Measurements from ENCODE around the gene G6PD.
"Not testable (repeated sequence)": the region's sequence is repeated elsewhere in the genome, so short reads cannot be mapped to it uniquely, and the experiment has no call there.

The G6PD gene

DNA sequence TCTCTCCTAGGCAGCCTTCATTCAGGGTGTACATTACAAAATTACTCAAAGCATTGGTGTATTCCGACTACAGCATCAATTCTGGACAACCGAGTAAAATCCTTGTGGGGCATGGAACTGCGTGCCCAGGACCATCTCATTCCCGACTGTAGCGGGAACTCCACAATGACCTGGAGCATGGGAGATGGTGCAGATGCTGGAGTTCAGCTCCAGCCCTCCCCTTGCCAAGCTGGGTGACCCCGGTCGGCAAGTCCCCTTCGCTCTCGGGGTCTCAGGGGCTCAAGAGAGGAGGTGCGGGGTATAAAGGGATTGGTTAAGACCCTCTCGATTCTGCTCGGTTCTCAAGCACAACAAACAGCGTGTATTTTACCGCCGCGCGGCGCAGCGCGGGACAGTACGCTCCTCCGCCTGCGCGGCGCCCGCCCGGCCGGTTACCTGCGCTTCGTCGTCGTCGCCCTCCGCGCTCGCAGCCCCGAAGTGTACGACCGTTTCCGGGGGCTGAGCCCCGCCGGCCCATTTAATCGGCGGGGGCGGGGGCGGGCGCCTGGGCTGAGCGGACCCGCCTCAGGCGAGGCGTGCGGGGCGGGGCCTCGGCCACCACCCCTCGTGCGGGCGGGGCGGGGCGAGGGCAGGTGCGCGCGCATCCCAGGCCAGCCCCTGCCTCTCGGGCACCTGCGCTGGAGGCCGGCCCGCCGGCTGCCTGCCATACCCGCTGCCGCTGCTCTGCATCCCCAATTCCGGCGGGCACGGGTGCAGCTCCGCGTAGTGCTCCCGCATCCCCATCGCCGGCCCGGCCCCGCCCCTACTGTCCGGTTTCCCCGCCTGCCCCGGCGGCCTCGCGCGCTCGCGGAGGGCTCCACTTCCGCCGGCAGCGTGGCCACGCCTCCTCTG lies at the start of gene G6PD:
G6PD (minus strand) TSS at position 493 of the 891 bp plus-strand sequence. CDS start 691 bp downstream, outside the sequence.
- Mint-ChIP-seq H3K36me3 (ENCODE audit: low read depth) (peaks cover 33% of the 10 kb centered on the region), H3K9me3 (no peaks in the 10 kb centered on the region), H3K27me3 (ENCODE audit: low read depth) (no peaks in the 10 kb centered on the region), H3K4me3 (peak within 1 kb of the TSS; percentile 96), H3K27ac (peak within 1 kb of the TSS; percentile 93), H3K4me1 (ENCODE audit: low read depth) (peaks cover 32% of the 10 kb centered on the region)
- peak; percentile 83 for DNase-seq (ENCODE audit: low spot score)

- Mint-ChIP-seq H3K9me3 (no peaks in the 10 kb centered on the region), H3K27me3 (ENCODE audit: low read depth) (peaks cover 6% of the 10 kb centered on the region), H3K27ac (no peak overlapping the region), H3K4me3 (no peak overlapping the region), H3K4me1 (ENCODE audit: low read depth) (peaks cover 11% of the 10 kb centered on the region), H3K36me3 (ENCODE audit: low read depth) (no peaks in the 10 kb centered on the region)
- DNase-seq (ENCODE audit: low spot score) = no peak
Measured at GRCh38 chrX:154595559-154596249, 49.1 kb upstream of the G6PD start.

- no peak overlapping the region for H3K27ac Mint-ChIP-seq
- no peaks in the 10 kb centered on the region for H3K9me3 Mint-ChIP-seq
- peaks cover 8% of the 10 kb centered on the region for H3K4me1 Mint-ChIP-seq (ENCODE audit: low read depth)
- DNase-seq (ENCODE audit: low spot score) = no peak
- H3K36me3 Mint-ChIP-seq (ENCODE audit: low read depth) = no peaks in the 10 kb centered on the region
- peaks cover 6% of the 10 kb centered on the region for H3K27me3 Mint-ChIP-seq (ENCODE audit: low read depth)
- no peak overlapping the region for H3K4me3 Mint-ChIP-seq
Measured at GRCh38 chrX:154594491-154594890, 47.8 kb upstream of the G6PD start.

DNA sequence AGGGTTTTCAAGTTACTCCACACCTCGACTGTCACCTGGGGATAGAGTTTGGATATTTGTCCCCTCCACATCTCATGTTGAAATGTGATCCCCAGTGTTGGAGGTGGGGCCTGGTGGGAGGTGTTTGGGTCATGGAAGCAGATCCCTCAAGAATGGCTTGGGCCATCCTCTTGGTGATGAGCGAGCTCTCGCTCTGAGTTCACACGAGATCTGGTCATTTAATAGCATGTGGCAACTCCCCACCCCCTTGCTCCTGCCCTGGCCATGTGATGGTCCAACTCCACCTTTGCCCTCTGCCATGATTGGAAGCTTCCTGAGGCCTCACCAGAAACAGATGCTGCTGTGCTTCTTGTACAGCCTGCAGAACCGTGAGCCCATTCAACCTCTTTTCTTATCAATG lies 46.6 kb upstream of the G6PD start:
- H3K27ac Mint-ChIP-seq = no peak overlapping the region
- DNase-seq (ENCODE audit: low spot score) = no peak
- no peak overlapping the region for H3K4me3 Mint-ChIP-seq
- no peaks in the 10 kb centered on the region for H3K9me3 Mint-ChIP-seq
- H3K4me1 Mint-ChIP-seq (ENCODE audit: low read depth) = peaks cover 8% of the 10 kb centered on the region
- H3K36me3 Mint-ChIP-seq (ENCODE audit: low read depth) = no peaks in the 10 kb centered on the region
- H3K27me3 Mint-ChIP-seq (ENCODE audit: low read depth) = peaks cover 6% of the 10 kb centered on the region

DNA sequence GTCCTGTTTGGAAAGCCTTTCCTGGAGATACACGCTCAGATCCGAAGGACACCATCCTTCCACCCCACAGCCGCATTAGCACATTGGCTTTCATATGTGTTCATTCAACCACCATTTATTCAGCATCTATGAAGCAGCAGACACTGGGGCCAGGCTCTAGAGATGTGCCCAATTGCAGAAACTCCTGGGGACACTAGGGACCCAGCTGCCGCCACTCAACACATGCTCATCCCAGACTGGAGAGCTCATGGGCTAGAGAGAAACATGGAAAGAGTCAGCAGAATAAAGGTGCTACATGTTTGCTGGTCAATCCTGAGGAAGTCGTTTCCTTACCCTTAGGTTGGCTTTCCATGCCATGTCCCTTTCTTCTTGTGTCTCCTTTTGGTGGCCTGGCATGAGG lies 45.9 kb upstream of the G6PD start:
- peaks cover 8% of the 10 kb centered on the region for H3K4me1 Mint-ChIP-seq (ENCODE audit: low read depth)
- no peaks in the 10 kb centered on the region for H3K9me3 Mint-ChIP-seq
- H3K4me3 Mint-ChIP-seq = no peak overlapping the region
- H3K27ac Mint-ChIP-seq = no peak overlapping the region
- peaks cover 6% of the 10 kb centered on the region for H3K27me3 Mint-ChIP-seq (ENCODE audit: low read depth)
- DNase-seq (ENCODE audit: low spot score) = no peak
- no peaks in the 10 kb centered on the region for H3K36me3 Mint-ChIP-seq (ENCODE audit: low read depth)

GRCh38 chrX:154590415-154590814 lies 43.8 kb upstream of the G6PD start:
- not testable (repeated sequence) for H3K4me1 Mint-ChIP-seq (ENCODE audit: low read depth); H3K36me3 Mint-ChIP-seq (ENCODE audit: low read depth); H3K9me3 Mint-ChIP-seq; DNase-seq (ENCODE audit: low spot score); H3K27ac Mint-ChIP-seq; H3K4me3 Mint-ChIP-seq; H3K27me3 Mint-ChIP-seq (ENCODE audit: low read depth)

- not testable (repeated sequence) for H3K4me3 Mint-ChIP-seq; DNase-seq (ENCODE audit: low spot score); H3K27me3 Mint-ChIP-seq (ENCODE audit: low read depth); H3K36me3 Mint-ChIP-seq (ENCODE audit: low read depth); H3K4me1 Mint-ChIP-seq (ENCODE audit: low read depth); H3K9me3 Mint-ChIP-seq; H3K27ac Mint-ChIP-seq
Measured at GRCh38 chrX:154584585-154585183, 38.0 kb upstream of the G6PD start, which contains the start of gene CTAG1A. Gene CTAG1A, plus strand, starts transcription at chrX:154585133. Its CDS starts 74 bp downstream, at chrX:154585207.

DNA sequence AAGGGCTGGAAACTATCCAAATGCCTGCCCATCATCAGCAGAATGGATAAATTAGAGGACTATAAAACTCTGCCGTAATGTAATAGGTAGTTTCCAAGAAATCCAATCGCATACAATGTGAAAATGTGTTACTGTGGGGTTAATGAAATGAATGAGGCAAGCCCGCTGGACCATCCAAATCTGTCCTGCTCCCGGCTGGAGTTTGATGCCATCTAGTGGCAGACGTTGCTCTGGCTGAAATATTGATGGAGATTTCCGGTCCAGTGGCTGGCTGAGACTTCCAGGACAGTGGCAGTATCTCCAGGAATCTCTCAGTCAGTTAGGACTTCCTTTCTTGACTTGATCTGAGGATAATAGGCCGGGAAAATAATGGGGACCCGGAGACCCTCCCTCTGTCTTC lies 36.3 kb upstream of the G6PD start:
- not testable (repeated sequence) for H3K27me3 Mint-ChIP-seq (ENCODE audit: low read depth); H3K27ac Mint-ChIP-seq; H3K36me3 Mint-ChIP-seq (ENCODE audit: low read depth); H3K4me1 Mint-ChIP-seq (ENCODE audit: low read depth); H3K4me3 Mint-ChIP-seq; H3K9me3 Mint-ChIP-seq; DNase-seq (ENCODE audit: low spot score)

DNA sequence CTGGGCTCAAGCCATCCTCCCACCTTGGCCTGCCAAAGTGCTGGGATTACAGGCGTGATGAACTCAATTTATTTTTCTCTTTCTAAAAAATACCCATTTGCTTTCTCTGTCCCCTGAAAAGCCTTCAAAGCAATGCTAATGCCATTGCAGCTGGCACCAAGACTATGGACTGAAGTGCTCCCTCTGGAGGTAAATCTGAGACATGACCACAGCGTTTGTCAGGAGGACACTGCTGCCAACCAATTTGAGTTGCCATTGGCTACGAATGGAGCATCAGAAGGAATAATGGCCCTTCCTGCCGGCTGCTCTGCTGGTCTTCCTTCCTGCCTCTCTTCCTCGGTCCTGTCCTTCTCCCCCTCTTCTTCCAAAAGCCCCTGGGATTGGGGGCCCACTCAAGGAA lies 28.4 kb upstream of the G6PD start:
- DNase-seq (ENCODE audit: low spot score); H3K27ac Mint-ChIP-seq; H3K36me3 Mint-ChIP-seq (ENCODE audit: low read depth); H3K4me1 Mint-ChIP-seq (ENCODE audit: low read depth); H3K27me3 Mint-ChIP-seq (ENCODE audit: low read depth); H3K9me3 Mint-ChIP-seq; H3K4me3 Mint-ChIP-seq: not testable (repeated sequence)

DNA sequence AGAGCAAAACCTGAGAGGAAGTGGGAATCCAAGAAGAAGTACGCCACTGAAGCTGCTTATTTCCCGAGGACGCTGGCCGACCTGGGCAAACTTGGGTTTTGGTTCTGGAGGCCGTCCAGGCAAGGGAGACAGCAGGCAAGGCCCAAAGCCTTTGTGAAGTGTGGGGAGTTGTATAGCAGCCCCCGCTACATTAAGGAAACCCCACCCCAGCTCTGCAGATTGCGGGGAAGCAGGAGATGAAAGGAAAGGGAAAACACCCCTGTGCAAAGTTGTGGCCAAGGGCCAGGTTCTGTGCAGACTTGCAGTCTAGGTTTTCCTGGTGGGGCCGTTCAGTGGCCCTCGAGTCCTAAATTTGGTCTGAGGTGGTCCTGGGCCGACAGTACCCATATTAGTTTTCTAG lies 26.4 kb upstream of the G6PD start:
- not testable (repeated sequence) for H3K4me1 Mint-ChIP-seq (ENCODE audit: low read depth); H3K27me3 Mint-ChIP-seq (ENCODE audit: low read depth); DNase-seq (ENCODE audit: low spot score); H3K4me3 Mint-ChIP-seq; H3K9me3 Mint-ChIP-seq; H3K27ac Mint-ChIP-seq; H3K36me3 Mint-ChIP-seq (ENCODE audit: low read depth)

GRCh38 chrX:154570361-154570760 lies 23.7 kb upstream of the G6PD start:
- H3K9me3 Mint-ChIP-seq; H3K36me3 Mint-ChIP-seq (ENCODE audit: low read depth); H3K4me1 Mint-ChIP-seq (ENCODE audit: low read depth); H3K27me3 Mint-ChIP-seq (ENCODE audit: low read depth); H3K4me3 Mint-ChIP-seq; DNase-seq (ENCODE audit: low spot score); H3K27ac Mint-ChIP-seq: not testable (repeated sequence)

GRCh38 chrX:154562295-154562694 lies 15.6 kb upstream of the G6PD start:
- H3K27ac Mint-ChIP-seq; H3K4me3 Mint-ChIP-seq; H3K36me3 Mint-ChIP-seq (ENCODE audit: low read depth); DNase-seq (ENCODE audit: low spot score); H3K4me1 Mint-ChIP-seq (ENCODE audit: low read depth); H3K27me3 Mint-ChIP-seq (ENCODE audit: low read depth); H3K9me3 Mint-ChIP-seq: not testable (repeated sequence)

DNA sequence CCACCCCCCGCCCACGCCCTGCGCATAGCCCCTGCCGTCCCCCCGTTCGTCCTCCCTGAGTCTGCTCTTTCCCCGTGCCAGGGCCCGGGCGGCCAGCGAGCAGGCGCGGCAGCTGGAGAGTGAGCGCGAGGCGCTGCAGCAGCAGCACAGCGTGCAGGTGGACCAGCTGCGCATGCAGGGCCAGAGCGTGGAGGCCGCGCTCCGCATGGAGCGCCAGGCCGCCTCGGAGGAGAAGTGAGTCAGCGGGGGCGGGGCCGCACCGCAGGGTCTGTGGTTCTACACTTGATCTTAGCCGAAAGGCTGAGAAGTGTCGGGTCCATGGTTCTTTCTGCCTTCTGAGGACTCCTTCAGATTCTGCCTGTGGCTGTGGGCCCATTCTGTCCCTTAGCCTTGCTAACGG lies 13.7 kb upstream of the G6PD start:
- not testable (repeated sequence) for H3K9me3 Mint-ChIP-seq; H3K4me1 Mint-ChIP-seq (ENCODE audit: low read depth)

DNA sequence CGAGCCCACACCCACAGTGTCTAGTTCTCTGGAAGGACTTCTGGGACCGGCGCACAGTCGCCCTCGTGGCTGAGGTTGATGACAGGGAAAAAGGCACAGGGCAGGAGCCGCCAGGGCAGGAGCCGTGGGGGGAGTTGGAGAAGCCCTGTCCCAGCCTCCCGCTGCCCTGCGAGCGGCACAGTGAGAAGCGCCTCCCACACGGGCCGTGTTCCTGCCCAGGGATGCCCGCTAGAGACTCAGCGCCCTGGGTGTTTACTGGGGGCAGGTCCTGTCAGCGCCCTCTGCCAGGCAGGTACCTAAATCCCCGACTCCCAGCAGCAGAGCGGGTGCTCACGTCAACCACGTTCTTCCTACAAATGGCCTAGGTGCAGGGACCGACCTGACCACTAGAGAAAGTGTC lies 12.2 kb upstream of the G6PD start:
- H3K4me3 Mint-ChIP-seq; H3K9me3 Mint-ChIP-seq; H3K36me3 Mint-ChIP-seq (ENCODE audit: low read depth); H3K27ac Mint-ChIP-seq; H3K4me1 Mint-ChIP-seq (ENCODE audit: low read depth); H3K27me3 Mint-ChIP-seq (ENCODE audit: low read depth); DNase-seq (ENCODE audit: low spot score): not testable (repeated sequence)

More for the DNA sequence above, 13.7 kb upstream of the G6PD start:
- H3K27ac Mint-ChIP-seq; DNase-seq (ENCODE audit: low spot score); H3K27me3 Mint-ChIP-seq (ENCODE audit: low read depth); H3K36me3 Mint-ChIP-seq (ENCODE audit: low read depth); H3K4me3 Mint-ChIP-seq: not testable (repeated sequence)
